DND-41 (cell line): Measurements from ENCODE around the gene MTTP.

Experiments
- CTCF ChIP-seq: IDR thresholded peaks from 2 replicates; pipeline ENCODE4 v1.5.1; 2012; ENCODE audit warnings: borderline replicate concordance, low read length, moderate library complexity, mild to moderate bottlenecking; ENCODE audit not compliant: poor library complexity, severe bottlenecking; ENCODE audit errors: extremely low read depth
- EZH2 ChIP-seq: IDR thresholded peaks from 3 replicates; pipeline ENCODE4 v1.6.1; 2012; ENCODE audit warnings: borderline replicate concordance, low read depth, mild to moderate bottlenecking, moderate library complexity, low read length, inconsistent platforms; ENCODE audit not compliant: severe bottlenecking

- TF ChIP-seq CTCF = no peak
- no peak for TF ChIP-seq EZH2
Observed at GRCh38 chr4:99670409-99671073, 95.9 kb downstream of the MTTP start.
